ENCODE measurements around the gene PGAP3. TPM values are rescaled to one million over a fixed set of nuclear protein-coding genes. Genes with fewer than 3 reads are reported as not detected.
"Not testable (repeated sequence)": the region's sequence is repeated elsewhere in the genome, so short reads cannot be mapped to it uniquely, and the experiment has no call there.

PGAP3 gene
- total RNA-seq, 4 donors from 2014 or later, result 19.9 to 82.6 (median 46.2) TPM

DNA sequence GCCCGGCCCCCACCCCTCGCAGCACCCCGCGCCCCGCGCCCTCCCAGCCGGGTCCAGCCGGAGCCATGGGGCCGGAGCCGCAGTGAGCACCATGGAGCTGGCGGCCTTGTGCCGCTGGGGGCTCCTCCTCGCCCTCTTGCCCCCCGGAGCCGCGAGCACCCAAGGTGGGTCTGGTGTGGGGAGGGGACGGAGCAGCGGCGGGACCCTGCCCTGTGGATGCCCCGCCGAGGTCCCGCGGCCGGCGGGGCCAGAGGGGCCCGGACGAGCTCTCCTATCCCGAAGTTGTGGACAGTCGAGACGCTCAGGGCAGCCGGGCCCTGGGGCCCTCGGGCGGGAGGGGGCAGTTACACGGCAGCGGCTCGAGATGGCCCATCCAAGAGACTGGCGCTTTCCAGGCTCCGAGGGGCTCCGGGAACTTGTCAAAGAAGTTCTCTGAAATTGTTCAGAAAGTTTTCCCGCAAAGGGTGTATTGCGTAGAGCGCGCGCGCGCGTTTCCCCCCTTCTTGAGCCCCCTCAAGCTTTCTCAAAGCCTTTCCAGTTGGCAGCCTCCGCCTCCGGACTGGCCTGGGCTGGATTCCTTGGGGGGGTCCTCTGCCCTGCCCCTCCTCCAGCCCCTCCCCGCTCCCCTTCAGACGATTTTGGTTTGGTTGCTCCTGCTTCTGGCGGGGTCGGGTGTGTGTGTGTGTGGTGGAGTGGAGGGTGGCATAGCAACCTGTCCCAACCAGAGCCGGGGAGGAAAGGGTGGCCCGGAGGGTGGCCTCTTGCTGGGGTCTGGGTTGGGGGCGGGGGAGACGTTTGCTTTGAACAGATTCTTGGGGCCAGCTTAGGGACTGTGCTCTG lies 12.5 kb upstream of the PGAP3 start:
- TF ChIP-seq, protein P1, sequence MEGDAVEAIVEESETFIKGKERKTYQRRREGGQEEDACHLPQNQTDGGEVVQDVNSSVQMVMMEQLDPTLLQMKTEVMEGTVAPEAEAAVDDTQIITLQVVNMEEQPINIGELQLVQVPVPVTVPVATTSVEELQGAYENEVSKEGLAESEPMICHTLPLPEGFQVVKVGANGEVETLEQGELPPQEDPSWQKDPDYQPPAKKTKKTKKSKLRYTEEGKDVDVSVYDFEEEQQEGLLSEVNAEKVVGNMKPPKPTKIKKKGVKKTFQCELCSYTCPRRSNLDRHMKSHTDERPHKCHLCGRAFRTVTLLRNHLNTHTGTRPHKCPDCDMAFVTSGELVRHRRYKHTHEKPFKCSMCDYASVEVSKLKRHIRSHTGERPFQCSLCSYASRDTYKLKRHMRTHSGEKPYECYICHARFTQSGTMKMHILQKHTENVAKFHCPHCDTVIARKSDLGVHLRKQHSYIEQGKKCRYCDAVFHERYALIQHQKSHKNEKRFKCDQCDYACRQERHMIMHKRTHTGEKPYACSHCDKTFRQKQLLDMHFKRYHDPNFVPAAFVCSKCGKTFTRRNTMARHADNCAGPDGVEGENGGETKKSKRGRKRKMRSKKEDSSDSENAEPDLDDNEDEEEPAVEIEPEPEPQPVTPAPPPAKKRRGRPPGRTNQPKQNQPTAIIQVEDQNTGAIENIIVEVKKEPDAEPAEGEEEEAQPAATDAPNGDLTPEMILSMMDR (IDR thresholded peaks at IDR 0.05), result no peak
- no peak for TF ChIP-seq EP300 (IDR thresholded peaks at IDR 0.05; ENCODE audit: low read depth)
- TF ChIP-seq POLR2AphosphoS5 (IDR thresholded peaks at IDR 0.05), result no peak
- TF ChIP-seq POLR2A (IDR thresholded peaks at IDR 0.05), result no peak
- H3K27ac ChIP-seq, result peak overlapping the region; percentile 90 to 95 (median 92)
- intact Hi-C loops (cut with DNase I; ENCODE audit: low total_unique reads), result no loop called here
- 9% methylated on average over 24 of the region's 57 CpGs; no CpG with 5 or more reads in 1 of the 2 donors for whole genome bisulfite sequencing, 2 donors (ENCODE audit: low coverage in 1 of 2)
- in situ Hi-C loops (cut with MboI; ENCODE audit: low pct_ligation_motif_present in 1 of 4, low pct_unique_long_range_greater_than_20kb in 1 of 4, low sequenced_read_pairs in 3 of 4), result no loop called here
- no peaks in the 10 kb centered on the region for H3K36me3 ChIP-seq
- H3K9me3 ChIP-seq, result no peaks in the 10 kb centered on the region
- H3K27me3 ChIP-seq, result peaks cover 4% of the 10 kb centered on the region
- no peak for DNase-seq
- peaks cover 34 to 49% (median 42%) of the 10 kb centered on the region in 4 donors for H3K4me1 ChIP-seq
- H3K4me3 ChIP-seq, result peak overlapping the region; percentile 67 to 85 (median 67)

GRCh38 chr17:39699818-39700147 lies 11.9 kb upstream of the PGAP3 start, which contains the start of gene ERBB2:
Gene ERBB2, plus strand, starts transcription at chr17:39700064. Its CDS starts 175 bp downstream, at chr17:39700239.
- TF ChIP-seq, protein P1 (IDR thresholded peaks at IDR 0.05), result no peak
- TF ChIP-seq POLR2AphosphoS5 (IDR thresholded peaks at IDR 0.05), result peak; percentile 89 to 97 (median 95)
- peak; percentile 94 for TF ChIP-seq POLR2A (IDR thresholded peaks at IDR 0.05)
- peaks cover 28 to 48% (median 39%) of the 10 kb centered on the region in 4 donors for H3K4me1 ChIP-seq
- WGBS, 2 donors (ENCODE audit: low coverage in 1 of 2), result 12% methylated on average over 12 of the region's 20 CpGs; no CpG with 5 or more reads in 1 of the 2 donors
- peaks cover 4% of the 10 kb centered on the region for H3K27me3 ChIP-seq
- H3K9me3 ChIP-seq, result no peaks in the 10 kb centered on the region
- H3K4me3 ChIP-seq, result peak within 1 kb of the TSS; percentile 67 to 85 (median 67)
- no peaks in the 10 kb centered on the region for H3K36me3 ChIP-seq
- intact Hi-C loops (cut with DNase I; ENCODE audit: low total_unique reads) (no loop called here), in situ Hi-C loops (cut with MboI; ENCODE audit: low pct_ligation_motif_present in 1 of 4, low pct_unique_long_range_greater_than_20kb in 1 of 4, low sequenced_read_pairs in 3 of 4) (no loop called here)
- H3K27ac ChIP-seq, result peak within 1 kb of the TSS; percentile 90 to 95 (median 92)
- peak; percentile 88 for DNase-seq

DNA sequence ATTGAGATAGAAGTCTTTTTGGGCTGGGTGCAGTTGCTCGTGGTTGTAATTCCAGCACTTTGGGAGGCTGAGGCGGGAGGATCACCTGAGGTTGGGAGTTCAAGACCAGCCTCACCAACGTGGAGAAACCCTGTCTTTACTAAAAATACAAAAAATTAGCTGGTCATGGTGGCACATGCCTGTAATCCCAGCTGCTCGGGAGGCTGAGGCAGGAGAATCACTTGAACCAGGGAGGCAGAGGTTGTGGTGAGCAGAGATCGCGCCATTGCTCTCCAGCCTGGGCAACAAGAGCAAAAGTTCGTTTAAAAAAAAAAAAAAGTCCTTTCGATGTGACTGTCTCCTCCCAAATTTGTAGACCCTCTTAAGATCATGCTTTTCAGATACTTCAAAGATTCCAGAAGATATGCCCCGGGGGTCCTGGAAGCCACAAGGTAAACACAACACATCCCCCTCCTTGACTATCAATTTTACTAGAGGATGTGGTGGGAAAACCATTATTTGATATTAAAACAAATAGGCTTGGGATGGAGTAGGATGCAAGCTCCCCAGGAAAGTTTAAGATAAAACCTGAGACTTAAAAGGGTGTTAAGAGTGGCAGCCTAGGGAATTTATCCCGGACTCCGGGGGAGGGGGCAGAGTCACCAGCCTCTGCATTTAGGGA lies 11.4 kb upstream of the PGAP3 start:
- in situ Hi-C loops (cut with MboI; ENCODE audit: low pct_ligation_motif_present in 1 of 4, low pct_unique_long_range_greater_than_20kb in 1 of 4, low sequenced_read_pairs in 3 of 4); H3K9me3 ChIP-seq; H3K27me3 ChIP-seq; intact Hi-C loops (cut with DNase I; ENCODE audit: low total_unique reads); DNase-seq; H3K36me3 ChIP-seq: not testable (repeated sequence)
- Histone ChIP-seq H3K27ac (peak overlapping the region; percentile 90 to 95 (median 92)), H3K4me3 (peak overlapping the region; percentile 67 to 85 (median 67)), H3K4me1 (peaks cover 26 to 45% (median 35%) of the 10 kb centered on the region in 4 donors)
- 47 to 59% methylated on average over 4 to 11 of the region's 11 CpGs for WGBS, 2 donors (ENCODE audit: low coverage in 1 of 2)
- TF ChIP-seq, protein P1 (IDR thresholded peaks at IDR 0.05), result peak in 1 of 5 experiments; percentile 5

DNA sequence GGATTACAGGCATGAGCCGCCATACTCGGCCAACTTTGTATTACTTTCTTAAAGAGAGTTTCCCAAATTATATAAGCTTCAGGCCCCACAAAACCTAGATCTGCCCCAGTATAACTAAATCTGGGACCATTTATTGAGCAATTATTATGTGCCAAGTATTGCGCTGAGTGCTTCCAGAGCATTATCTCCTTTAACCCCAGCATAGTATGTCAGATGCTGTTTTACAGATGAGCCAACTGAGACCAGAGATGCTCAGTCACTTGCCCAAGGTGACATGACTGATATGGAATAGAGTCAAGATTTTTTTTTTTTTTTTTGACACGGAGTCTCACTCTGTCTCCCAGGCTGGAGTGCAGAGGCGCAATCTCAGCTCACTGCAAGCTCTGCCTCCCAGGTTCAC lies 10.1 kb upstream of the PGAP3 start:
- Histone ChIP-seq H3K36me3 (no peaks in the 10 kb centered on the region), H3K4me1 (peaks cover 17 to 32% (median 23%) of the 10 kb centered on the region in 4 donors), H3K9me3 (no peaks in the 10 kb centered on the region), H3K27ac (no peak overlapping the region), H3K27me3 (peaks cover 4% of the 10 kb centered on the region), H3K4me3 (no peak overlapping the region)
- no peak for DNase-seq
- no peak for TF ChIP-seq POLR2AphosphoS5 (IDR thresholded peaks at IDR 0.05)
- TF ChIP-seq, protein P1 (IDR thresholded peaks at IDR 0.05), result no peak
- TF ChIP-seq POLR2A (IDR thresholded peaks at IDR 0.05), result no peak
- TF ChIP-seq EP300 (IDR thresholded peaks at IDR 0.05; ENCODE audit: low read depth), result no peak
- intact Hi-C loops (cut with DNase I; ENCODE audit: low total_unique reads) (no loop called here), in situ Hi-C loops (cut with MboI; ENCODE audit: low pct_ligation_motif_present in 1 of 4, low pct_unique_long_range_greater_than_20kb in 1 of 4, low sequenced_read_pairs in 3 of 4) (no loop called here)
- WGBS, 2 donors (ENCODE audit: low coverage in 1 of 2), result 94 to 100% methylated on average over 3 to 5 of the region's 5 CpGs

All from transverse colon (tissue), 4 donors.